Stimulated activated CD8-positive, alpha-beta memory T cell treated with anti-CD3 and anti-CD28 coated beads, Interleukin-15, amount 100 ng/mL, for 48 hours (primary cell): ENCODE measurements around the gene CNPY4.
A peak's percentile ranks its signal among the peaks of the same experiment; 100 is the strongest.

Source experiments
- DNase-seq, 2 donors: peaks; one replicate each; pipeline ENCODE4 v3.0.0-alpha.2; 2020; ENCODE audit warnings: low read depth in 2 of 2

CNPY4 gene

GRCh38 chr7:100091411-100092181 lies 27.8 kb upstream of the CNPY4 start:
- no peak for DNase-seq

GRCh38 chr7:100093054-100093453 lies 26.4 kb upstream of the CNPY4 start:
- DNase-seq, result no peak

GRCh38 chr7:100093498-100093897 lies 25.9 kb upstream of the CNPY4 start:
- no peak for DNase-seq

GRCh38 chr7:100093925-100094486 lies 25.4 kb upstream of the CNPY4 start:
- DNase-seq, result no peak

- no peak for DNase-seq
Observed at GRCh38 chr7:100095289-100095688, 24.1 kb upstream of the CNPY4 start.

- no peak for DNase-seq
Observed at GRCh38 chr7:100095704-100096103, 23.7 kb upstream of the CNPY4 start.

GRCh38 chr7:100098913-100099312 lies 20.5 kb upstream of the CNPY4 start:
- no peak for DNase-seq

GRCh38 chr7:100099452-100099851 lies 20.0 kb upstream of the CNPY4 start:
- DNase-seq, result no peak

GRCh38 chr7:100100420-100101015 lies 18.9 kb upstream of the CNPY4 start:
- peak; percentile 83 to 85 for DNase-seq

GRCh38 chr7:100101016-100101862 lies 18.2 kb upstream of the CNPY4 start, which contains the start of the genes AP4M1 and MCM7:
Gene AP4M1, plus strand, starts transcription at chr7:100101643. Its CDS starts 72 bp downstream, at chr7:100101715.
Gene MCM7, minus strand, starts transcription at chr7:100101397. Its CDS starts 103 bp downstream, at chr7:100101294.
- peak; percentile 98 to 99 for DNase-seq

- no peak for DNase-seq
Observed at GRCh38 chr7:100102950-100103840, 16.2 kb upstream of the CNPY4 start.

GRCh38 chr7:100105534-100105933 lies 13.9 kb upstream of the CNPY4 start:
- DNase-seq, result no peak

GRCh38 chr7:100106633-100107032 lies 12.8 kb upstream of the CNPY4 start:
- no peak for DNase-seq

GRCh38 chr7:100107125-100107737 lies 12.2 kb upstream of the CNPY4 start:
- no peak for DNase-seq

GRCh38 chr7:100107890-100108289 lies 11.5 kb upstream of the CNPY4 start:
- DNase-seq, result no peak

- DNase-seq, result no peak
Observed at GRCh38 chr7:100109521-100110163, 9.8 kb upstream of the CNPY4 start.

- no peak for DNase-seq
Observed at GRCh38 chr7:100111156-100111555, 8.3 kb upstream of the CNPY4 start.

GRCh38 chr7:100111914-100112313 lies 7.5 kb upstream of the CNPY4 start:
- DNase-seq, result no peak

GRCh38 chr7:100115026-100115425 lies 4.4 kb upstream of the CNPY4 start:
- no peak for DNase-seq
